HG03342 (cell line): ENCODE results near the gene FES.
A peak's percentile ranks its signal among the peaks of the same experiment; 100 is the strongest.
"Not testable (repeated sequence)": the region's sequence is repeated elsewhere in the genome, so short reads cannot be mapped to it uniquely, and the experiment has no call there.

Source experiments
- ATAC-seq: cut with Tn5 transposase; IDR thresholded peaks from one replicate; pipeline ENCODE4 v1.9.1; 2021; ENCODE audit warnings: mild to moderate bottlenecking, moderate library complexity; ENCODE audit not compliant: unreplicated experiment

Gene FES

GRCh38 chr15:90907838-90908507 is 23.7 kb downstream of the FES start:
- ATAC-seq: no peak

- ATAC-seq: not testable (repeated sequence)
Measured at GRCh38 chr15:90909449-90909848, 25.1 kb downstream of the FES start.

- ATAC-seq: no peak
Measured at GRCh38 chr15:90909976-90910375, 25.7 kb downstream of the FES start.

GRCh38 chr15:90910441-90911301 is 26.4 kb downstream of the FES start:
- no peak for ATAC-seq

- no peak for ATAC-seq
Measured at GRCh38 chr15:90911302-90911623, 27.0 kb downstream of the FES start.

- ATAC-seq: no peak
Measured at GRCh38 chr15:90911906-90912769, 27.8 kb downstream of the FES start.

GRCh38 chr15:90912770-90913075 is 28.4 kb downstream of the FES start:
- no peak for ATAC-seq

- ATAC-seq: no peak
Measured at GRCh38 chr15:90913398-90913944, 29.2 kb downstream of the FES start.

GRCh38 chr15:90914305-90915080 is 30.2 kb downstream of the FES start:
- no peak for ATAC-seq

GRCh38 chr15:90915216-90915807 is 31.0 kb downstream of the FES start:
- no peak for ATAC-seq

- no peak for ATAC-seq
Measured at GRCh38 chr15:90915808-90916440, 31.6 kb downstream of the FES start.

GRCh38 chr15:90916461-90916860 is 32.2 kb downstream of the FES start:
- ATAC-seq: no peak

- no peak for ATAC-seq
Measured at GRCh38 chr15:90917569-90917968, 33.3 kb downstream of the FES start.

GRCh38 chr15:90918034-90918788 is 33.9 kb downstream of the FES start:
- ATAC-seq: no peak

GRCh38 chr15:90918835-90919234 is 34.5 kb downstream of the FES start:
- no peak for ATAC-seq

GRCh38 chr15:90921887-90922286 is 37.6 kb downstream of the FES start:
- no peak for ATAC-seq

GRCh38 chr15:90922712-90923322 is 38.5 kb downstream of the FES start:
- ATAC-seq: peak; percentile 65

- peak; percentile 82 for ATAC-seq
Measured at GRCh38 chr15:90924375-90924774, 40.1 kb downstream of the FES start.

GRCh38 chr15:90926766-90927165 is 42.5 kb downstream of the FES start:
- ATAC-seq: not testable (repeated sequence)
